HEK293 (cell line): ENCODE results near the gene ENPEP.

Experiments used
- CTCF ChIP-seq: fragments of 450-650 bp; formaldehyde crosslinking; IDR thresholded peaks from 2 replicates; pipeline ENCODE4 v1.5.1; 2016; ENCODE audit warnings: missing biosample characterization, missing genetic modification characterization
- KLF16 ChIP-seq: fragments of 450-650 bp; formaldehyde crosslinking; IDR thresholded peaks from 2 replicates; pipeline ENCODE4 v1.5.1; 2017; ENCODE audit warnings: missing biosample characterization, missing genetic modification characterization
- KLF9 ChIP-seq: fragments of 450-650 bp; formaldehyde crosslinking; IDR thresholded peaks from 2 replicates; pipeline ENCODE4 v1.5.1; 2016; ENCODE audit warnings: missing biosample characterization, missing genetic modification characterization, low read depth
- MEIS1 ChIP-seq: sonication (generic); formaldehyde crosslinking; IDR thresholded peaks from 2 replicates; pipeline ENCODE4 v1.8.1; 2022; ENCODE audit warnings: missing genetic modification reagents, mild to moderate bottlenecking, borderline replicate concordance
- ZNF266 ChIP-seq: fragments of 450-650 bp; formaldehyde crosslinking; IDR thresholded peaks from 2 replicates; pipeline ENCODE4 v1.5.1; 2016; ENCODE audit warnings: missing biosample characterization, missing genetic modification characterization, low read depth
- ZNF280C ChIP-seq: fragments of 450-650 bp; formaldehyde crosslinking; IDR thresholded peaks from 2 replicates; pipeline ENCODE4 v1.5.1; 2016; ENCODE audit warnings: missing biosample characterization, missing genetic modification characterization
- ZNF302 ChIP-seq: fragments of 450-650 bp; formaldehyde crosslinking; IDR thresholded peaks from 2 replicates; pipeline ENCODE4 v1.5.1; 2016; ENCODE audit warnings: missing biosample characterization, missing genetic modification characterization, low read depth
- ZNF341 ChIP-seq: fragments of 450-650 bp; formaldehyde crosslinking; IDR thresholded peaks from 2 replicates; pipeline ENCODE4; 2016; ENCODE audit warnings: low read depth, missing biosample characterization, missing genetic modification characterization
- ZNF561 ChIP-seq: fragments of 450-650 bp; IDR thresholded peaks from 2 replicates; pipeline ENCODE4 v1.5.1; 2018; ENCODE audit warnings: missing biosample characterization, missing genetic modification characterization, borderline replicate concordance
- ZNF639 ChIP-seq: fragments of 450-650 bp; formaldehyde crosslinking; IDR thresholded peaks from 2 replicates; pipeline ENCODE4 v1.5.1; 2016; ENCODE audit warnings: missing biosample characterization, missing genetic modification characterization
- TF ChIP-seq, protein P1 (sequence below): fragments of 450-650 bp; formaldehyde crosslinking; IDR thresholded peaks from 2 replicates; pipeline ENCODE4 v1.5.1; 2016; ENCODE audit warnings: missing biosample characterization, missing genetic modification characterization, low read depth
- TF ChIP-seq, protein P2 (sequence below): fragments of 450-650 bp; formaldehyde crosslinking; IDR thresholded peaks from 2 replicates; pipeline ENCODE4 v1.5.1; 2016; ENCODE audit warnings: missing biosample characterization, missing genetic modification characterization

GRCh38 chr4:110614173-110614963, 138.4 kb downstream of the ENPEP start:
- TF ChIP-seq ZNF561 (no peak), ZNF302 (tag by site-specific recombination) (no peak), ZNF266 (no peak), KLF9 (no peak), CTCF (no peak), ZNF280C (tag by site-specific recombination) (no peak), ZNF639 (no peak), ZNF341 (tag by site-specific recombination) (no peak), KLF16 (tag by site-specific recombination) (no peak), MEIS1 (CRISPR knock-in tag) (no peak)
- TF ChIP-seq, protein P1, sequence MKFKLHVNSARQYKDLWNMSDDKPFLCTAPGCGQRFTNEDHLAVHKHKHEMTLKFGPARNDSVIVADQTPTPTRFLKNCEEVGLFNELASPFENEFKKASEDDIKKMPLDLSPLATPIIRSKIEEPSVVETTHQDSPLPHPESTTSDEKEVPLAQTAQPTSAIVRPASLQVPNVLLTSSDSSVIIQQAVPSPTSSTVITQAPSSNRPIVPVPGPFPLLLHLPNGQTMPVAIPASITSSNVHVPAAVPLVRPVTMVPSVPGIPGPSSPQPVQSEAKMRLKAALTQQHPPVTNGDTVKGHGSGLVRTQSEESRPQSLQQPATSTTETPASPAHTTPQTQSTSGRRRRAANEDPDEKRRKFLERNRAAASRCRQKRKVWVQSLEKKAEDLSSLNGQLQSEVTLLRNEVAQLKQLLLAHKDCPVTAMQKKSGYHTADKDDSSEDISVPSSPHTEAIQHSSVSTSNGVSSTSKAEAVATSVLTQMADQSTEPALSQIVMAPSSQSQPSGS (tag by site-specific recombination) = no peak
- TF ChIP-seq, protein P2, sequence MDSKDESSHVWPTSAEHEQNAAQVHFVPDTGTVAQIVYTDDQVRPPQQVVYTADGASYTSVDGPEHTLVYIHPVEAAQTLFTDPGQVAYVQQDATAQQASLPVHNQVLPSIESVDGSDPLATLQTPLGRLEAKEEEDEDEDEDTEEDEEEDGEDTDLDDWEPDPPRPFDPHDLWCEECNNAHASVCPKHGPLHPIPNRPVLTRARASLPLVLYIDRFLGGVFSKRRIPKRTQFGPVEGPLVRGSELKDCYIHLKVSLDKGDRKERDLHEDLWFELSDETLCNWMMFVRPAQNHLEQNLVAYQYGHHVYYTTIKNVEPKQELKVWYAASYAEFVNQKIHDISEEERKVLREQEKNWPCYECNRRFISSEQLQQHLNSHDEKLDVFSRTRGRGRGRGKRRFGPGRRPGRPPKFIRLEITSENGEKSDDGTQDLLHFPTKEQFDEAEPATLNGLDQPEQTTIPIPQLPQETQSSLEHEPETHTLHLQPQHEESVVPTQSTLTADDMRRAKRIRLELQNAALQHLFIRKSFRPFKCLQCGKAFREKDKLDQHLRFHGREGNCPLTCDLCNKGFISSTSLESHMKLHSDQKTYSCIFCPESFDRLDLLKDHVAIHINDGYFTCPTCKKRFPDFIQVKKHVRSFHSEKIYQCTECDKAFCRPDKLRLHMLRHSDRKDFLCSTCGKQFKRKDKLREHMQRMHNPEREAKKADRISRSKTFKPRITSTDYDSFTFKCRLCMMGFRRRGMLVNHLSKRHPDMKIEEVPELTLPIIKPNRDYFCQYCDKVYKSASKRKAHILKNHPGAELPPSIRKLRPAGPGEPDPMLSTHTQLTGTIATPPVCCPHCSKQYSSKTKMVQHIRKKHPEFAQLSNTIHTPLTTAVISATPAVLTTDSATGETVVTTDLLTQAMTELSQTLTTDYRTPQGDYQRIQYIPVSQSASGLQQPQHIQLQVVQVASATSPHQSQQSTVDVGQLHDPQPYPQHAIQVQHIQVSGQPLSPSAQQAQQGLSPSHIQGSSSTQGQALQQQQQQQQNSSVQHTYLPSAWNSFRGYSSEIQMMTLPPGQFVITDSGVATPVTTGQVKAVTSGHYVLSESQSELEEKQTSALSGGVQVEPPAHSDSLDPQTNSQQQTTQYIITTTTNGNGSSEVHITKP = no peak
